B cell (primary cell): ENCODE data around the gene DNAJA4. TPM values are rescaled to one million over a fixed set of nuclear protein-coding genes. Genes with fewer than 3 reads are reported as not detected.

Experiments
- ATAC-seq: fragments of 200-7000 bp; cut with Tn5 transposase; one replicate; pipeline ENCODE4 v1.10.0; 2021; ENCODE audit warnings: low read depth, mild to moderate bottlenecking, moderate number of reproducible peaks, moderate library complexity
- CTCF ChIA-PET: fragments of 350-600 bp; sonication (Branson Sonifier 250); formaldehyde crosslinking; loops from one replicate; lab custom pipeline; 2021; ENCODE audit warnings: antibody characterized with exemption, inconsistent platforms; lab: Charles Lee
- POLR2A ChIA-PET: fragments of 350-600 bp; sonication (Branson Sonifier 250); formaldehyde crosslinking; loops from one replicate; lab custom pipeline; 2021; ENCODE audit warnings: antibody characterized with exemption; lab: Charles Lee
- DNase-seq: peaks from one replicate; pipeline ENCODE4 v3.0.0; 2013
- H2AFZ ChIP-seq: 2 replicates; pipeline ENCODE4 v1.6.1; 2012; ENCODE audit warnings: mild to moderate bottlenecking, low read depth, low read length; ENCODE audit not compliant: insufficient read depth, poor library complexity, severe bottlenecking
- H3K27ac ChIP-seq, 2 donors: 1 replicate in 1 of 2; 2 replicates in 1 of 2; pipeline ENCODE4 v1.5.1; 2012 to 2013; ENCODE audit warnings: low read length in 2 of 2, mild to moderate bottlenecking in 2 of 2, moderate library complexity in 1 of 2
- H3K27me3 ChIP-seq, 4 experiments: fragments of 200-600 bp in 1 of 4; sonication (generic) in 1 of 4; replicated peaks in 1 of 4; 1 replicate in 2 of 4; 2 replicates in 2 of 4; pipeline versions ENCODE4 v1.6.1 to v1.7.0; 2013 to 2016; ENCODE audit warnings: low read length in 3 of 4, mild to moderate bottlenecking in 2 of 4, mixed read lengths in 1 of 4, moderate library complexity in 1 of 4; ENCODE audit not compliant: insufficient read depth in 4 of 4, control insufficient read depth in 3 of 4; ENCODE audit errors: control extremely low read depth in 1 of 4
- H3K36me3 ChIP-seq, 2 experiments: replicated peaks in 1 of 2; 1 replicate in 1 of 2; 2 replicates in 1 of 2; pipeline versions ENCODE4 v1.6.1 to v1.7.1; 2013; ENCODE audit warnings: low read length in 1 of 2; ENCODE audit not compliant: insufficient read depth in 2 of 2, control insufficient read depth in 1 of 2; ENCODE audit errors: control extremely low read depth in 1 of 2, extremely low read depth in 1 of 2
- H3K4me1 ChIP-seq, 2 donors: fragments of 200-600 bp in 1 of 2; sonication (generic) in 1 of 2; 1 replicate in 1 of 2; 2 replicates in 1 of 2; pipeline versions ENCODE4 v1.5.1 to v1.6.1; 2013 to 2017; ENCODE audit warnings: low read length in 2 of 2; ENCODE audit not compliant: control insufficient read depth in 2 of 2, insufficient read depth in 2 of 2
- H3K4me2 ChIP-seq: replicated peaks from 2 replicates; pipeline ENCODE3; 2012; ENCODE audit warnings: mild to moderate bottlenecking, low read depth, low read length; ENCODE audit not compliant: poor library complexity, severe bottlenecking
- H3K4me3 ChIP-seq, 5 experiments: fragments of 200-600 bp in 1 of 5; sonication (generic) in 1 of 5; 1 replicate in 3 of 5; 2 replicates in 2 of 5; pipeline versions ENCODE4 v1.5.1 to v1.7.0; 2011 to 2016; ENCODE audit warnings: low read length in 4 of 5, mild to moderate bottlenecking in 4 of 5, low read depth in 2 of 5, control low read depth in 1 of 5, moderate library complexity in 1 of 5; ENCODE audit not compliant: insufficient read depth in 1 of 5; ENCODE audit errors: control extremely low read depth in 1 of 5, extremely low read depth in 1 of 5
- H3K79me2 ChIP-seq: fragments of 200-600 bp; sonication (generic); one replicate; pipeline ENCODE4 v1.6.0; 2016; ENCODE audit warnings: low read length; ENCODE audit not compliant: control insufficient read depth, insufficient read depth
- H3K9ac ChIP-seq: fragments of 200-600 bp; sonication (generic); 2 replicates; pipeline ENCODE4 v1.6.1; 2017; ENCODE audit warnings: mild to moderate bottlenecking, low read length, moderate library complexity
- H3K9me3 ChIP-seq, 3 donors: one replicate each; pipeline versions ENCODE4 v1.6.1 to v1.7.1; 2013; ENCODE audit warnings: low read length in 2 of 3; ENCODE audit not compliant: control insufficient read depth in 2 of 3, insufficient read depth in 1 of 3; ENCODE audit errors: control extremely low read depth in 1 of 3
- H4K20me1 ChIP-seq: 2 replicates; pipeline ENCODE4 v1.6.0; 2012; ENCODE audit warnings: mild to moderate bottlenecking, low read length; ENCODE audit not compliant: insufficient read depth, control insufficient read depth, poor library complexity, severe bottlenecking
- H3K27ac Mint-ChIP-seq: one replicate; pipeline ENCODE4 v1.8.0; 2021; ENCODE audit warnings: mixed read lengths
- H3K27me3 Mint-ChIP-seq: one replicate; pipeline ENCODE4 v1.8.0; 2021; ENCODE audit warnings: mixed read lengths
- H3K4me1 Mint-ChIP-seq: one replicate; pipeline ENCODE4 v1.8.0; 2021; ENCODE audit warnings: mixed read lengths
- H3K4me3 Mint-ChIP-seq: one replicate; pipeline ENCODE4 v1.8.0; 2021; ENCODE audit warnings: mixed read lengths
- H3K9me3 Mint-ChIP-seq: one replicate; pipeline ENCODE4 v1.8.0; 2022; ENCODE audit warnings: mixed read lengths; ENCODE audit not compliant: insufficient read depth
- EZH2 ChIP-seq: IDR thresholded peaks from 2 replicates; pipeline ENCODE4 v1.6.1; 2012; ENCODE audit warnings: borderline replicate concordance, low read depth, mild to moderate bottlenecking, moderate library complexity, low read length; ENCODE audit not compliant: insufficient read depth, poor library complexity, severe bottlenecking
- WGBS: methylation state at CpG from one replicate; pipeline ENCODE4 v1.1.5; 2013; ENCODE audit warnings: missing lambda C conversion rate; ENCODE audit not compliant: insufficient coverage; 5-methylcytosine and 5-hydroxymethylcytosine counted together
- intact Hi-C: fragments of 100-400 bp; cut with micrococcal nuclease; formaldehyde crosslinking; loops from one replicate; pipeline ENCODE4 v1.10.0; 2022
- polyA plus RNA-seq: library from polyadenylated mRNA; depleted of rRNA; stranded (reverse); fragments of >200 nt; gene quantifications from 2 replicates; pipeline ENCODE4 v1.2.3, GENCODE V29; 2012
- total RNA-seq, 2 donors: library from RNA; stranded (reverse); fragments of 120-200 nt in 1 of 2; gene quantifications; 1 replicate in 1 of 2; 2 replicates in 1 of 2; pipeline versions ENCODE4 v1.2.3 to v1.2.4, GENCODE V29; 2013 to 2022
- TF ChIP-seq, protein P1 (sequence below): fragments of 200-600 bp; IDR thresholded peaks from one replicate; pipeline ENCODE4 v1.8.0; 2022; ENCODE audit warnings: antibody characterized with exemption, mild to moderate bottlenecking

Gene DNAJA4
- total and polyA plus RNA-seq, 2 donors (not counting 1 experiment from before 2014, with no cell fraction given), result 13.2 to 20.0 TPM

- Histone ChIP-seq H3K27me3 (no peaks in the 10 kb centered on the region), H3K27ac (no peak overlapping the region), H3K36me3 (no peaks in the 10 kb centered on the region), H3K4me3 (no peak overlapping the region), H3K4me2 (no peak overlapping the region), H3K79me2 (no peaks in the 10 kb centered on the region), H4K20me1 (no peaks in the 10 kb centered on the region), H3K9me3 (no peaks in the 10 kb centered on the region), H2AFZ (no peak overlapping the region), H3K9ac (no peak overlapping the region), H3K4me1 (no peaks in the 10 kb centered on the region)
- intact Hi-C loops, result no loop called here
- Mint-ChIP-seq H3K27ac (no peak overlapping the region), H3K4me3 (no peak overlapping the region), H3K27me3 (no peaks in the 10 kb centered on the region), H3K4me1 (no peaks in the 10 kb centered on the region), H3K9me3 (no peaks in the 10 kb centered on the region)
- TF ChIP-seq EZH2, result no peak
- TF ChIP-seq, protein P1, sequence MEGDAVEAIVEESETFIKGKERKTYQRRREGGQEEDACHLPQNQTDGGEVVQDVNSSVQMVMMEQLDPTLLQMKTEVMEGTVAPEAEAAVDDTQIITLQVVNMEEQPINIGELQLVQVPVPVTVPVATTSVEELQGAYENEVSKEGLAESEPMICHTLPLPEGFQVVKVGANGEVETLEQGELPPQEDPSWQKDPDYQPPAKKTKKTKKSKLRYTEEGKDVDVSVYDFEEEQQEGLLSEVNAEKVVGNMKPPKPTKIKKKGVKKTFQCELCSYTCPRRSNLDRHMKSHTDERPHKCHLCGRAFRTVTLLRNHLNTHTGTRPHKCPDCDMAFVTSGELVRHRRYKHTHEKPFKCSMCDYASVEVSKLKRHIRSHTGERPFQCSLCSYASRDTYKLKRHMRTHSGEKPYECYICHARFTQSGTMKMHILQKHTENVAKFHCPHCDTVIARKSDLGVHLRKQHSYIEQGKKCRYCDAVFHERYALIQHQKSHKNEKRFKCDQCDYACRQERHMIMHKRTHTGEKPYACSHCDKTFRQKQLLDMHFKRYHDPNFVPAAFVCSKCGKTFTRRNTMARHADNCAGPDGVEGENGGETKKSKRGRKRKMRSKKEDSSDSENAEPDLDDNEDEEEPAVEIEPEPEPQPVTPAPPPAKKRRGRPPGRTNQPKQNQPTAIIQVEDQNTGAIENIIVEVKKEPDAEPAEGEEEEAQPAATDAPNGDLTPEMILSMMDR, result no peak
- WGBS, result 81% methylated on average over 3 of the region's 4 CpGs
- POLR2A ChIA-PET, result no interaction called here
- DNase-seq, result no peak
- CTCF ChIA-PET, result no interaction called here
- ATAC-seq, result no peak
Observed at GRCh38 chr15:78321786-78322185, 57.4 kb downstream of the DNAJA4 start.

DNA sequence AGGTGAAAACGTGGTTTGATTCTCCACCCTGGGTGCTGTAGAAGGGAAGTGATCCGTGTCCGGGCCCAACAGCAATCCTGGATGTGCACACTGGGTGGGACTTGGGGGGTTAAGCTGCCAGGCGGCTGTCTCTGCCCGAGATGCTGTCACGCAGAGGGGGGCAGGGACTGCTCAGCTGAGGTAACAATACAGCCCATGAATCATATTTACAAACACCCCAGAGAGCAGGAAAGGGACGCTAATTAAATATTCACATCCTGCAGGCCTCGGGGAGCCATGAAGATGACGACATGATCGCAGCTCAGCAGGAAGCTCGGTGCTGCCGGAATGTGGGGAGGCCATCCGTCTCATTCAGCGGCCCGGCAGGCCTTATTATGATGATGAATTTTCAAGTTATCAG, 57.9 kb downstream of the DNAJA4 start:
- ChIA-PET POLR2A (no interaction called here), CTCF (no interaction called here)
- no peaks in the 10 kb centered on the region for H3K4me1 ChIP-seq
- no peak overlapping the region for H3K27ac ChIP-seq
- H3K27me3 Mint-ChIP-seq, result no peaks in the 10 kb centered on the region
- WGBS, result 88% methylated on average over 8 of the region's 15 CpGs
- H3K4me1 Mint-ChIP-seq, result no peaks in the 10 kb centered on the region
- DNase-seq (no peak), ATAC-seq (no peak)
- no peaks in the 10 kb centered on the region for H3K9me3 ChIP-seq
- no peak overlapping the region for H3K4me2 ChIP-seq
- H3K9ac ChIP-seq, result no peak overlapping the region
- no peak overlapping the region for H3K4me3 ChIP-seq
- H3K4me3 Mint-ChIP-seq, result no peak overlapping the region
- H3K36me3 ChIP-seq, result no peaks in the 10 kb centered on the region
- H3K27me3 ChIP-seq, result no peaks in the 10 kb centered on the region
- no peaks in the 10 kb centered on the region for H3K79me2 ChIP-seq
- H3K27ac Mint-ChIP-seq, result no peak overlapping the region
- TF ChIP-seq, protein P1, result no peak
- intact Hi-C loops, result no loop called here
- no peak overlapping the region for H2AFZ ChIP-seq
- H3K9me3 Mint-ChIP-seq, result no peaks in the 10 kb centered on the region
- no peaks in the 10 kb centered on the region for H4K20me1 ChIP-seq
